H9 (cell line): Measurements from ENCODE around the gene MED7. TPM values are rescaled to one million over a fixed set of nuclear protein-coding genes. Genes with fewer than 3 reads are reported as not detected.

ENCODE experiments used
- DNase-seq: peaks from one replicate; pipeline ENCODE4 v3.0.0-alpha.2; 2017
- H2AFZ ChIP-seq: one replicate; pipeline ENCODE4 v1.6.1; 2013; ENCODE audit warnings: mild to moderate bottlenecking, low read length, control low read depth, moderate library complexity
- H2AK5ac ChIP-seq: 2 replicates; pipeline ENCODE4 v1.6.1; 2013; ENCODE audit warnings: low read length, control low read depth, mixed read lengths; ENCODE audit not compliant: insufficient read length
- H2BK120ac ChIP-seq: one replicate; pipeline ENCODE4 v1.6.1; 2013; ENCODE audit warnings: low read depth, mild to moderate bottlenecking, low read length, control low read depth, inconsistent platforms; ENCODE audit not compliant: poor library complexity, severe bottlenecking
- H2BK12ac ChIP-seq: 2 replicates; pipeline ENCODE4 v1.6.1; 2013; ENCODE audit warnings: low read length, control low read depth, mixed read lengths, low read depth; ENCODE audit not compliant: insufficient read length
- H2BK15ac ChIP-seq: 2 replicates; pipeline ENCODE4 v1.6.1; 2013; ENCODE audit warnings: low read depth, low read length, control low read depth
- H2BK20ac ChIP-seq: one replicate; pipeline ENCODE4 v1.6.1; 2013; ENCODE audit warnings: low read depth, mild to moderate bottlenecking, low read length, control low read depth, inconsistent platforms; ENCODE audit not compliant: poor library complexity, severe bottlenecking
- H2BK5ac ChIP-seq: 2 replicates; pipeline ENCODE4 v1.6.1; 2013; ENCODE audit warnings: low read length, control low read depth, mixed read lengths; ENCODE audit not compliant: insufficient read length
- H3K14ac ChIP-seq: 2 replicates; pipeline ENCODE4 v1.6.1; 2013; ENCODE audit warnings: low read length, control low read depth; ENCODE audit not compliant: insufficient read depth
- H3K18ac ChIP-seq: 2 replicates; pipeline ENCODE4 v1.6.1; 2013; ENCODE audit warnings: low read depth, mild to moderate bottlenecking, mixed read lengths, low read length, control low read depth; ENCODE audit not compliant: insufficient read length
- H3K23ac ChIP-seq: 2 replicates; pipeline ENCODE4 v1.6.1; 2013; ENCODE audit warnings: low read length, control low read depth, mixed read lengths, low read depth; ENCODE audit not compliant: insufficient read length
- H3K23me2 ChIP-seq: 2 replicates; pipeline ENCODE4 v1.6.1; 2013; ENCODE audit warnings: low read depth, mild to moderate bottlenecking, mixed read lengths, low read length, control low read depth; ENCODE audit not compliant: insufficient read length, poor library complexity, severe bottlenecking
- H3K27ac ChIP-seq: 2 replicates; pipeline ENCODE4 v1.5.1; 2013; ENCODE audit warnings: low read length, control low read depth, mixed read lengths, low read depth; ENCODE audit not compliant: insufficient read length
- H3K27me3 ChIP-seq: 2 replicates; pipeline ENCODE4 v1.6.1; 2013; ENCODE audit warnings: low read length, control low read depth, inconsistent platforms; ENCODE audit not compliant: insufficient read depth
- H3K4ac ChIP-seq: 2 replicates; pipeline ENCODE4 v1.6.1; 2013; ENCODE audit warnings: low read depth, mild to moderate bottlenecking, control low read depth, inconsistent platforms, low read length, moderate library complexity
- H3K4me1 ChIP-seq: 2 replicates; pipeline ENCODE4 v1.6.1; 2013; ENCODE audit warnings: low read length, control low read depth, inconsistent platforms; ENCODE audit not compliant: insufficient read depth
- H3K4me2 ChIP-seq: 2 replicates; pipeline ENCODE4 v1.6.1; 2013; ENCODE audit warnings: low read length, control low read depth, mixed read lengths; ENCODE audit not compliant: insufficient read length, insufficient read depth
- H3K56ac ChIP-seq: 2 replicates; pipeline ENCODE4 v1.6.1; 2013; ENCODE audit warnings: low read depth, mild to moderate bottlenecking, mixed read lengths, low read length, control low read depth; ENCODE audit not compliant: insufficient read length
- H3K79me1 ChIP-seq: 2 replicates; pipeline ENCODE4 v1.6.1; 2013; ENCODE audit warnings: low read depth, mild to moderate bottlenecking, moderate library complexity, low read length, control low read depth, inconsistent platforms; ENCODE audit not compliant: insufficient read depth, poor library complexity, severe bottlenecking
- H3K79me2 ChIP-seq: 2 replicates; pipeline ENCODE4 v1.6.1; 2013; ENCODE audit warnings: low read length, control low read depth, inconsistent platforms; ENCODE audit not compliant: insufficient read depth
- H3K9ac ChIP-seq: 2 replicates; pipeline ENCODE4 v1.6.1; 2013; ENCODE audit warnings: low read length, control low read depth, mixed read lengths; ENCODE audit not compliant: insufficient read length; ENCODE audit errors: extremely low read depth
- H3K9me3 ChIP-seq: one replicate; pipeline ENCODE4 v1.6.1; 2013; ENCODE audit warnings: low read depth, low read length, inconsistent platforms; ENCODE audit not compliant: control insufficient read depth
- H3T11ph ChIP-seq: one replicate; pipeline ENCODE4 v1.6.1; 2013; ENCODE audit warnings: mild to moderate bottlenecking, low read length, control low read depth, inconsistent platforms
- H4K20me1 ChIP-seq: one replicate; pipeline ENCODE4 v1.6.1; 2013; ENCODE audit not compliant: control insufficient read depth, insufficient read length, insufficient read depth
- H4K5ac ChIP-seq: 2 replicates; pipeline ENCODE4 v1.6.1; 2013; ENCODE audit warnings: low read depth, mild to moderate bottlenecking, mixed read lengths, low read length, control low read depth; ENCODE audit not compliant: insufficient read length
- H4K8ac ChIP-seq: replicated peaks from 2 replicates; pipeline ENCODE4 v1.6.1; 2013; ENCODE audit warnings: low read length, control low read depth, mixed read lengths, low read depth; ENCODE audit not compliant: insufficient read length
- H4K91ac ChIP-seq: 2 replicates; pipeline ENCODE4 v1.6.1; 2013; ENCODE audit warnings: low read depth, mild to moderate bottlenecking, moderate library complexity, mixed read lengths, low read length, control low read depth; ENCODE audit not compliant: insufficient read length
- H3K27ac Mint-ChIP-seq, 3 experiments: 2 replicates in 2 of 3; 3 replicates in 1 of 3; pipeline ENCODE4 v1.8.0; 2020 to 2021; ENCODE audit warnings: mixed read lengths in 3 of 3, mild to moderate bottlenecking in 1 of 3, moderate library complexity in 1 of 3
- H3K27me3 Mint-ChIP-seq: 2 replicates; pipeline ENCODE4 v1.8.0; 2021; ENCODE audit warnings: low read depth, mild to moderate bottlenecking, moderate library complexity, mixed read lengths
- H3K36me3 Mint-ChIP-seq, 3 experiments: 2 replicates in 2 of 3; 3 replicates in 1 of 3; pipeline ENCODE4 v1.8.0; 2020 to 2021; ENCODE audit warnings: low read depth in 3 of 3, mixed read lengths in 3 of 3; ENCODE audit not compliant: insufficient read depth in 1 of 3
- H3K4me1 Mint-ChIP-seq, 2 experiments: 2 replicates each; pipeline ENCODE4 v1.8.0; 2020; ENCODE audit warnings: mixed read lengths in 2 of 2
- H3K4me3 Mint-ChIP-seq, 2 experiments: 2 replicates in 1 of 2; 3 replicates in 1 of 2; pipeline ENCODE4 v1.8.0; 2020 to 2021; ENCODE audit warnings: mild to moderate bottlenecking in 2 of 2, mixed read lengths in 2 of 2, moderate library complexity in 1 of 2
- H3K9me3 Mint-ChIP-seq, 2 experiments: 2 replicates in 1 of 2; 3 replicates in 1 of 2; pipeline ENCODE4 v1.8.0; 2020; ENCODE audit warnings: mild to moderate bottlenecking in 2 of 2, mixed read lengths in 2 of 2, moderate library complexity in 1 of 2
- total RNA-seq: library from RNA; stranded (reverse); gene quantifications from 2 replicates; pipeline ENCODE4 v1.2.1, GENCODE V29; 2021
- TF ChIP-seq, protein P1 (sequence below): fragments of 200-600 bp; sonication (generic); conservative IDR thresholded peaks from 3 replicates; pipeline ENCODE4 v1.8.0; 2021; ENCODE audit warnings: antibody characterized with exemption, mild to moderate bottlenecking

The MED7 gene
- total RNA-seq, 1 experiment from 2014 or later: 10.7 TPM

DNA sequence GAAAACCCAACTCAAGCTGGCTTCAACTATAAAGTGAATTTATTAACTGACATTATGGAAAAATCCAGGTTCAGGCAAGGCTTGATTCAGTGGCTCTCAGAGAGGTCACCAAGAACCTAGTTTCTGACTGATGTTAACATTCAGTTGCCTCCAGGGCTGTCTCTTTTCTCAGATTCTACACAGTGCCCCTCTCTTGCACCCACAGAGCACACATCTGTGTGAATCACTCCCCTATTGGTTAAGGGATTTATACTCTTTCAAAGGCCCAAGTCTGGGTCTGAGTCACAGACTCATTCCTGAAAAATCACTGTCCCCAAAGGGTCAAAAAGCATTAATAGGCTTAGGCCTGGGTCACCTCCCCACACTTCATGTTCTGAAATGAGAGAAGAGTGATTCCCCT, 27.7 kb downstream of the MED7 start:
- no peak overlapping the region for H3K27ac ChIP-seq
- H3K9me3 Mint-ChIP-seq: no peaks in the 10 kb centered on the region

More for the DNA sequence above, 27.7 kb downstream of the MED7 start:
- H3K27me3 ChIP-seq: no peaks in the 10 kb centered on the region
- H3K23me2 ChIP-seq: no peaks in the 10 kb centered on the region
- Mint-ChIP-seq H3K36me3 (no peaks in the 10 kb centered on the region), H3K27ac (no peak overlapping the region), H3K4me1 (peaks cover 5% of the 10 kb centered on the region in 2 experiments; a peak in 3 of 4 replicates), H3K4me3 (no peak overlapping the region), H3K27me3 (no peaks in the 10 kb centered on the region)
- no peak for DNase-seq
- no peak overlapping the region for H2BK20ac ChIP-seq
- no peak overlapping the region for H3T11ph ChIP-seq
- no peaks in the 10 kb centered on the region for H3K9me3 ChIP-seq
- TF ChIP-seq, protein P1, sequence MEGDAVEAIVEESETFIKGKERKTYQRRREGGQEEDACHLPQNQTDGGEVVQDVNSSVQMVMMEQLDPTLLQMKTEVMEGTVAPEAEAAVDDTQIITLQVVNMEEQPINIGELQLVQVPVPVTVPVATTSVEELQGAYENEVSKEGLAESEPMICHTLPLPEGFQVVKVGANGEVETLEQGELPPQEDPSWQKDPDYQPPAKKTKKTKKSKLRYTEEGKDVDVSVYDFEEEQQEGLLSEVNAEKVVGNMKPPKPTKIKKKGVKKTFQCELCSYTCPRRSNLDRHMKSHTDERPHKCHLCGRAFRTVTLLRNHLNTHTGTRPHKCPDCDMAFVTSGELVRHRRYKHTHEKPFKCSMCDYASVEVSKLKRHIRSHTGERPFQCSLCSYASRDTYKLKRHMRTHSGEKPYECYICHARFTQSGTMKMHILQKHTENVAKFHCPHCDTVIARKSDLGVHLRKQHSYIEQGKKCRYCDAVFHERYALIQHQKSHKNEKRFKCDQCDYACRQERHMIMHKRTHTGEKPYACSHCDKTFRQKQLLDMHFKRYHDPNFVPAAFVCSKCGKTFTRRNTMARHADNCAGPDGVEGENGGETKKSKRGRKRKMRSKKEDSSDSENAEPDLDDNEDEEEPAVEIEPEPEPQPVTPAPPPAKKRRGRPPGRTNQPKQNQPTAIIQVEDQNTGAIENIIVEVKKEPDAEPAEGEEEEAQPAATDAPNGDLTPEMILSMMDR: no peak
- no peak overlapping the region for H2BK15ac ChIP-seq
- H3K79me2 ChIP-seq: no peaks in the 10 kb centered on the region
- H3K56ac ChIP-seq: no peak overlapping the region
- H4K20me1 ChIP-seq: no peaks in the 10 kb centered on the region
- H2BK5ac ChIP-seq: no peak overlapping the region
- H3K4me2 ChIP-seq: no peak overlapping the region
- H3K14ac ChIP-seq: no peak overlapping the region
- no peak overlapping the region for H2BK12ac ChIP-seq
- H3K23ac ChIP-seq: no peak overlapping the region
- H3K4me1 ChIP-seq: no peaks in the 10 kb centered on the region
- no peak overlapping the region for H2AFZ ChIP-seq
- H3K4ac ChIP-seq: no peak overlapping the region
- H3K18ac ChIP-seq: no peak overlapping the region
- H4K8ac ChIP-seq: no peak overlapping the region
- no peak overlapping the region for H3K9ac ChIP-seq
- no peak overlapping the region for H2AK5ac ChIP-seq
- H4K5ac ChIP-seq: no peak overlapping the region
- H2BK120ac ChIP-seq: no peak overlapping the region
- H3K79me1 ChIP-seq: no peaks in the 10 kb centered on the region
- no peak overlapping the region for H4K91ac ChIP-seq
